Neural cell (in vitro differentiated cells): ENCODE data around the gene RAB33B.

Experiments used
- EZH2 ChIP-seq: fragments of 200-600, 300-800 bp; shearing (Covaris generic), sonication (generic); IDR thresholded peaks from 2 replicates; pipeline ENCODE4 v1.6.1; 2014; ENCODE audit warnings: antibody characterized with exemption, low read length, borderline replicate concordance, mild to moderate bottlenecking; ENCODE audit not compliant: insufficient read depth, poor library complexity, severe bottlenecking
- MXI1 ChIP-seq: fragments of 450-650 bp; conservative IDR thresholded peaks from 2 replicates; pipeline ENCODE4 v1.6.1; 2014; ENCODE audit warnings: antibody characterized with exemption, mild to moderate bottlenecking; ENCODE audit not compliant: poor library complexity, severe bottlenecking
- POLR2AphosphoS5 ChIP-seq: IDR thresholded peaks from 2 replicates; pipeline ENCODE4 v1.6.1; 2012
- RAD21 ChIP-seq: fragments of 450-650 bp; conservative IDR thresholded peaks from 2 replicates; pipeline ENCODE4 v1.6.1; 2014; ENCODE audit warnings: antibody characterized with exemption, mild to moderate bottlenecking, moderate library complexity
- SMC3 ChIP-seq: fragments of 450-650 bp; conservative IDR thresholded peaks from 2 replicates; pipeline ENCODE4 v1.6.1; 2014; ENCODE audit warnings: antibody characterized with exemption, mild to moderate bottlenecking, moderate library complexity; ENCODE audit not compliant: poor library complexity
- TAF1 ChIP-seq: IDR thresholded peaks from 2 replicates; pipeline ENCODE4 v1.6.1; 2012; ENCODE audit warnings: low read depth
- TF ChIP-seq, protein P1 (sequence below): fragments of 450-650 bp; IDR thresholded peaks from 2 replicates; pipeline ENCODE4 v1.5.1; 2014; ENCODE audit warnings: antibody characterized with exemption, mild to moderate bottlenecking, moderate library complexity; ENCODE audit not compliant: poor library complexity, severe bottlenecking

- no peak for TF ChIP-seq POLR2AphosphoS5
- TF ChIP-seq, protein P1, sequence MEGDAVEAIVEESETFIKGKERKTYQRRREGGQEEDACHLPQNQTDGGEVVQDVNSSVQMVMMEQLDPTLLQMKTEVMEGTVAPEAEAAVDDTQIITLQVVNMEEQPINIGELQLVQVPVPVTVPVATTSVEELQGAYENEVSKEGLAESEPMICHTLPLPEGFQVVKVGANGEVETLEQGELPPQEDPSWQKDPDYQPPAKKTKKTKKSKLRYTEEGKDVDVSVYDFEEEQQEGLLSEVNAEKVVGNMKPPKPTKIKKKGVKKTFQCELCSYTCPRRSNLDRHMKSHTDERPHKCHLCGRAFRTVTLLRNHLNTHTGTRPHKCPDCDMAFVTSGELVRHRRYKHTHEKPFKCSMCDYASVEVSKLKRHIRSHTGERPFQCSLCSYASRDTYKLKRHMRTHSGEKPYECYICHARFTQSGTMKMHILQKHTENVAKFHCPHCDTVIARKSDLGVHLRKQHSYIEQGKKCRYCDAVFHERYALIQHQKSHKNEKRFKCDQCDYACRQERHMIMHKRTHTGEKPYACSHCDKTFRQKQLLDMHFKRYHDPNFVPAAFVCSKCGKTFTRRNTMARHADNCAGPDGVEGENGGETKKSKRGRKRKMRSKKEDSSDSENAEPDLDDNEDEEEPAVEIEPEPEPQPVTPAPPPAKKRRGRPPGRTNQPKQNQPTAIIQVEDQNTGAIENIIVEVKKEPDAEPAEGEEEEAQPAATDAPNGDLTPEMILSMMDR = peak; percentile 68
- TF ChIP-seq SMC3 = no peak
- TF ChIP-seq EZH2 = no peak
- TF ChIP-seq RAD21 = no peak
- no peak for TF ChIP-seq MXI1
- TF ChIP-seq TAF1 = no peak
Observed at GRCh38 chr4:139453041-139453370, 915 bp upstream of the RAB33B start.
